ENCODE measurements around the gene HSD17B1.

Gene HSD17B1

GRCh38 chr17:42603318-42603717 lies 50.6 kb downstream of the HSD17B1 start:
- no peak for DNase-seq (ENCODE audit: low read depth in 3 of 3, low spot score in 1 of 3)

Data from stimulated activated CD4-positive, alpha-beta T cell treated with anti-CD3 and anti-CD28 coated beads, TNF-alpha, amount 100 ng/mL, for 1 hour (primary cell).